KMS-11 (cell line): Measurements from ENCODE around the gene ADAMTS17.

ENCODE experiments used
- H2AFZ ChIP-seq: fragments of 200-600 bp; sonication (generic); 2 replicates; pipeline ENCODE4 v1.6.1; 2016; ENCODE audit warnings: antibody characterized with exemption, mixed run types, low read depth
- H3K27ac ChIP-seq: fragments of 200-600 bp; sonication (generic); 2 replicates; pipeline ENCODE4 v1.6.1; 2016; ENCODE audit warnings: mild to moderate bottlenecking, mixed run types
- H3K27me3 ChIP-seq: fragments of 200-600 bp; sonication (generic); 2 replicates; pipeline ENCODE4 v1.6.1; 2017; ENCODE audit warnings: mild to moderate bottlenecking, low read depth, mixed run types, moderate library complexity; ENCODE audit not compliant: insufficient read depth
- H3K36me3 ChIP-seq: fragments of 200-600 bp; sonication (generic); 2 replicates; pipeline ENCODE4 v1.6.1; 2017; ENCODE audit warnings: mild to moderate bottlenecking, mixed run types; ENCODE audit not compliant: insufficient read depth
- H3K4me1 ChIP-seq: fragments of 200-600 bp; sonication (generic); 2 replicates; pipeline ENCODE4 v1.6.1; 2016; ENCODE audit warnings: mild to moderate bottlenecking, low read depth, mixed run types; ENCODE audit not compliant: poor library complexity, severe bottlenecking
- H3K4me2 ChIP-seq: fragments of 200-600 bp; sonication (generic); 2 replicates; pipeline ENCODE4 v1.7.0; 2016; ENCODE audit warnings: mild to moderate bottlenecking, mixed run types
- H3K4me3 ChIP-seq: fragments of 200-600 bp; sonication (generic); IDR thresholded peaks from 2 replicates; pipeline ENCODE4 v1.6.1; 2017; ENCODE audit warnings: low read depth, low read length, mixed read lengths; ENCODE audit not compliant: insufficient read depth
- H3K79me2 ChIP-seq: fragments of 200-600 bp; sonication (generic); 2 replicates; pipeline ENCODE4 v1.6.1; 2016; ENCODE audit warnings: low read depth, mixed run types; ENCODE audit not compliant: insufficient read depth
- H3K9ac ChIP-seq: fragments of 200-600 bp; sonication (generic); 2 replicates; pipeline ENCODE4 v1.6.1; 2016; ENCODE audit warnings: mild to moderate bottlenecking, mixed run types
- H4K20me1 ChIP-seq: fragments of 200-600 bp; sonication (generic); 2 replicates; pipeline ENCODE4 v1.6.1; 2016; ENCODE audit warnings: mild to moderate bottlenecking, mixed run types; ENCODE audit not compliant: insufficient read depth
- TF ChIP-seq, protein P1 (sequence below): fragments of 200-600 bp; sonication (generic); conservative IDR thresholded peaks from 2 replicates; pipeline ENCODE4 v1.6.1; 2017; ENCODE audit warnings: low read depth, mild to moderate bottlenecking, antibody characterized with exemption, low read length, moderate library complexity, mixed read lengths

ADAMTS17 gene

DNA sequence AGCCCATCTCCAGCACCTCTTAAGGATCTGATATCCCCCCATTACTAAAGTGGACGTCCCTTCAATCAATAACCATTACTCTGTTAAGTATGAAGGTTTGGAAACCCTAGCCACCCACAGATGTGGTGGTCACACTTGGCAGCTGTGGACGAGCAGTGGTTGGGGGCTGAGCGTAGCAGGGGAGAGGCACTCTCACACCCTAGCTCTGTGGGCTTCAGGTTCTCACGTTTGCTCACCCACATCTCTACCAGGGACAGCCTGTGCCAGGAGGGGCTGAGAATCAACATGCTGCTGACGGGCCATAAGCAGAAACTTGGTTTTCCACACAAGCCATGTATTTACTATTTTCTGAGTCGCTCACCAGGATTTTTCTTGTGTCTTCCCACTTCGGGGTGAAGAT lies 287.2 kb downstream of the ADAMTS17 start:
- Histone ChIP-seq H3K4me3 (no peak overlapping the region), H3K27me3 (no peaks in the 10 kb centered on the region), H2AFZ (no peak overlapping the region), H3K4me2 (no peak overlapping the region), H3K9ac (no peak overlapping the region), H4K20me1 (no peaks in the 10 kb centered on the region), H3K4me1 (no peaks in the 10 kb centered on the region), H3K27ac (no peak overlapping the region), H3K36me3 (no peaks in the 10 kb centered on the region), H3K79me2 (no peaks in the 10 kb centered on the region)
- TF ChIP-seq, protein P1, sequence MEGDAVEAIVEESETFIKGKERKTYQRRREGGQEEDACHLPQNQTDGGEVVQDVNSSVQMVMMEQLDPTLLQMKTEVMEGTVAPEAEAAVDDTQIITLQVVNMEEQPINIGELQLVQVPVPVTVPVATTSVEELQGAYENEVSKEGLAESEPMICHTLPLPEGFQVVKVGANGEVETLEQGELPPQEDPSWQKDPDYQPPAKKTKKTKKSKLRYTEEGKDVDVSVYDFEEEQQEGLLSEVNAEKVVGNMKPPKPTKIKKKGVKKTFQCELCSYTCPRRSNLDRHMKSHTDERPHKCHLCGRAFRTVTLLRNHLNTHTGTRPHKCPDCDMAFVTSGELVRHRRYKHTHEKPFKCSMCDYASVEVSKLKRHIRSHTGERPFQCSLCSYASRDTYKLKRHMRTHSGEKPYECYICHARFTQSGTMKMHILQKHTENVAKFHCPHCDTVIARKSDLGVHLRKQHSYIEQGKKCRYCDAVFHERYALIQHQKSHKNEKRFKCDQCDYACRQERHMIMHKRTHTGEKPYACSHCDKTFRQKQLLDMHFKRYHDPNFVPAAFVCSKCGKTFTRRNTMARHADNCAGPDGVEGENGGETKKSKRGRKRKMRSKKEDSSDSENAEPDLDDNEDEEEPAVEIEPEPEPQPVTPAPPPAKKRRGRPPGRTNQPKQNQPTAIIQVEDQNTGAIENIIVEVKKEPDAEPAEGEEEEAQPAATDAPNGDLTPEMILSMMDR: no peak

DNA sequence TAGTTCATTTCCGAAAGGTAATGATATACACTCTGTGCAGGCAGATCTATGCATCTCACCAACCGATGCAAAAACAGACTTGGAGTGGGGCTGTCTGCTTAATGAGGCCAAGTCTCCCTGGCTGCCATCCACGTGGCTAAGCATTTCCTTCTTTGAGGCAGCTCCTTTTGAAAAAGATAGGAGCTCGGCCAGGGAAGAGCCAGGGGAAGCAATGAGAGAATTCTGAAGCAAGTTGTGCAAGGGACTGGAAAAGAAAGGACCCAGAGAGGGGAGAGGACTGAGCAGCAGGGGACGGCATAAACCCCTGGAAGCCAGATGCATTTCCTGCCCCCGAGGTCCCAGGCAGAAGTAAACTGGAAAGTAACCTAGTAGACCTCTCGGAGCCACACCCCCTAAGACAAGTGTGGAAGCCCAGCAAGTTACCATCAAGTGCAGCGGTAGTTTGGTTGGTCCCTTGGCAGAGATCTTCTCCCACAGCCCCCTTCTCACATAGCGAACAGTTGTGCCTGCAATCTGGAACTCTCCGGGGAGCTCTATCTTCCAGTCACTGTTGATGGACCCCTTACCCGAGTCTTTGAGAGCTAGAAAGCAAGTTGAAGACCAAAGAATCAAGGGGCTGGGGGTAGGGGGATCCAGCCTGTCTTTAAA lies 288.2 kb downstream of the ADAMTS17 start:
- Histone ChIP-seq H3K27ac (no peak overlapping the region), H2AFZ (no peak overlapping the region), H3K4me3 (no peak overlapping the region), H3K4me2 (no peak overlapping the region), H3K4me1 (no peaks in the 10 kb centered on the region), H3K36me3 (no peaks in the 10 kb centered on the region), H3K9ac (no peak overlapping the region), H3K79me2 (no peaks in the 10 kb centered on the region), H4K20me1 (no peaks in the 10 kb centered on the region), H3K27me3 (no peaks in the 10 kb centered on the region)
- TF ChIP-seq, protein P1: no peak

DNA sequence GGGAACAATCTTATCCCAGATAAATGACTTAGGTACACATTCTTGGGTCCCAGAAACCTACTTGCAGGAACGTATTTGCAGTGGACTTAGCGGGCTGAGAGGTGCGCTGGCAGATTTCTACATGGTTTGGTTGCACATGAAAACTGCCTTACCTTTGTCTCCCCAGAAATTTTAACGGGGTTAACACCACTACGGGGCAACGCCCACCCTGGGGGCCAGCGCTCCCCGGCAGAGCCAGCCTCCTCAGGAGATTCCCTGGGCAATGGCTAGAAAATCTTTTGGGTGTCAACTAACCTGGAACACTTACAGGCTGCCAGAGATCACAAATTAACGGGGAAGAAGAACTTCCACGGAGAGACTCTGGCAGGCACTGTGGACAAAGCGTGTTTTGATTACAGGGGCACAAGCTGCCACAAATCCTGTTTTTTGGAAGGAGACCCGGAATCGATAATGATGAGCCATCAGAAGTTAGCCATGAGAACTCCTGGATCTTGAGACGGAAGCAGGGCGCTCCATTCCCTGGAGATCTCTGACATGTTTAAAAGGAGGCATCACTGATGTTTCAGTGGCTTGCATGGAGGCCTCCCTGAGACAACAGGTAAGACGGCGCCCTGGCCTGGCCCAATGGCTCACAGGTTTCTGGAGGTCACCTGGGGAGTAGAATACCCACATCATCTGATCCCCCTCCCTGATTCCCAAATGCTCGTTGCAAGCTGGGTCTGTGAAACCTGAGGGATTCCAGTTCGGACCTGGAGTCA lies 288.9 kb downstream of the ADAMTS17 start:
- Histone ChIP-seq H3K4me2 (no peak overlapping the region), H3K27me3 (no peaks in the 10 kb centered on the region), H3K27ac (no peak overlapping the region), H3K79me2 (no peaks in the 10 kb centered on the region), H4K20me1 (no peaks in the 10 kb centered on the region), H3K4me3 (no peak overlapping the region), H3K36me3 (no peaks in the 10 kb centered on the region), H2AFZ (no peak overlapping the region), H3K4me1 (no peaks in the 10 kb centered on the region), H3K9ac (no peak overlapping the region)
- TF ChIP-seq, protein P1: no peak

DNA sequence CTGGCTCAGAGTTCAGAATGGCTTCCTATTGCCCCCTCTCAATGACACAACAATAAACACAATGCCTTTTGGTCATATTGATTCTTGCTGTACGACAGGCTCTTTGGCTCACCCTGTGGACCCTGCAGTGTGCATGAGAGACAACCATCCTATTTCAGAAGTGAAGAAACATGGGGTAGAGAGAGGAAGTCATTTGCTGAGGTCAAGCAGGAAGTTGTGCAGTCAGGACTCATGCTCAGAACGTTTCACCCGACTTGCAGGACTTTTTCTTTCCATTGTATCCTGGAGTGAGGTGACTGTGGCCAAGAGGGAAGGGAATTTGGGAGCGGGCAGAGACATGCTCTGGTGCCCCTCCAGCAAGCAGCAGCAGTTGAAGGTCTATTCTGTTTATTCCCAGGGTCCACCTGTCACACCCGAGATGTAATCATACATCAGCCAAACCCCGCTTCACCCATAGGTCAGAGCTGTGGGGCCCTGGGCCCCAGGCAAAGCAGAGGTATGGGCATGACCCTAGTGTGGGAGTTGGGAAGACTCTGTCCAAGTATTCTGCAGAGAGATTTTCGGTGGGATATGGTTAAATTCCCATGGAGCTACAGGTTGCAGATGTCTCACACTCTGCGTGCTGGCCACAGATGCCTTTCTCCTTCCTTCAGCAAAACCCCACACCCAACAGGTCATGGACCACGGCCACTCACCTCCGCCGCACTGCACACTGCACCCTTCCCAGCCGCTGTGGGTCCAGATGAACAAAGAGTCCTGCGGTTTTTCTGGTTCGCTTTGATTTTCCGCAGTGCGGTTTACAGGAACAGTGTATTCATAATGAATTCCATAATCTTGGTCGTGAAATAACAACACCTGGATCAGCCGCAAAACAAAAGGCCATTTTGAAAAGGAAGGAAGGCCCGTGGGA lies 290.6 kb downstream of the ADAMTS17 start:
- H3K4me1 ChIP-seq: no peaks in the 10 kb centered on the region
- H3K27ac ChIP-seq: no peak overlapping the region
- H3K36me3 ChIP-seq: no peaks in the 10 kb centered on the region
- TF ChIP-seq, protein P1: no peak
- H3K27me3 ChIP-seq: no peaks in the 10 kb centered on the region
- H3K79me2 ChIP-seq: no peaks in the 10 kb centered on the region
- H4K20me1 ChIP-seq: no peaks in the 10 kb centered on the region
- H2AFZ ChIP-seq: no peak overlapping the region
- no peak overlapping the region for H3K4me3 ChIP-seq
- H3K4me2 ChIP-seq: no peak overlapping the region
- no peak overlapping the region for H3K9ac ChIP-seq
